HCT116 (cell line): ENCODE data around the gene PTGES2. TPM values are rescaled to one million over a fixed set of nuclear protein-coding genes. Genes with fewer than 3 reads are reported as not detected.

Source experiments
- ATAC-seq: fragments of 200-7000 bp; cut with Tn5 transposase; 2 replicates; pipeline ENCODE4 v1.9.1; 2020; ENCODE audit warnings: mild to moderate bottlenecking, moderate library complexity
- BruUV-seq: library from RNA; stranded (reverse); fragments of 400-500 nt; replicated peaks from 2 replicates; lab custom pipeline; 2021; lab: Mats Ljungman, UMichigan
- CTCF ChIA-PET: fragments of 300-600 bp; sonication (Branson Sonifier 250); formaldehyde crosslinking; loops from one replicate; lab custom pipeline; 2021; ENCODE audit warnings: antibody characterized with exemption; lab: Charles Lee
- POLR2A ChIA-PET: fragments of 300-600, 350-600 bp; sonication (Branson Sonifier 250); formaldehyde crosslinking; loops from one replicate; lab custom pipeline; 2021; ENCODE audit warnings: antibody characterized with exemption; lab: Charles Lee
- RAD21 ChIA-PET, 2 experiments: fragments of 300-600 bp; sonication (Branson Sonifier 250); formaldehyde crosslinking; loops; one replicate each; lab custom pipeline; 2023; ENCODE audit warnings: low total read pairs in 2 of 2; ENCODE audit not compliant: uncharacterized antibody in 2 of 2, unreplicated experiment in 2 of 2, low non-redundant PET in 1 of 2; lab: Charles Lee
- DNase-seq: peaks from one replicate; pipeline ENCODE4 v3.0.0-alpha.2; 2010; ENCODE audit warnings: low read depth, low spot score
- H2AFZ ChIP-seq: fragments of 200-600 bp; shearing (Covaris generic), sonication (generic); 2 replicates; pipeline ENCODE4 v1.6.1; 2017; ENCODE audit warnings: low read depth, mixed run types, mixed read lengths, antibody characterized with exemption, low read length; ENCODE audit not compliant: poor library complexity, severe bottlenecking
- H3K27ac ChIP-seq: 2 replicates; pipeline ENCODE4 v1.5.1; 2012; ENCODE audit warnings: low read depth, low read length
- H3K27me3 ChIP-seq: fragments of 200-600 bp; sonication (generic); 2 replicates; pipeline ENCODE4 v1.6.1; 2016; ENCODE audit warnings: mixed run types, low read length, mixed read lengths; ENCODE audit not compliant: insufficient read depth
- H3K36me3 ChIP-seq, 2 experiments: fragments of 200-500 bp in 1 of 2; fragments of 200-600 bp in 1 of 2; sonication (Bioruptor generic) in 1 of 2; sonication (generic) in 1 of 2; 2 replicates each; pipeline versions ENCODE4 v1.5.1 to v1.6.1; 2014 to 2016; ENCODE audit warnings: low read length in 2 of 2, inconsistent platforms in 1 of 2, mixed read lengths in 1 of 2, mixed run types in 1 of 2; ENCODE audit not compliant: insufficient read depth in 2 of 2, control insufficient read depth in 1 of 2
- H3K4me1 ChIP-seq, 2 experiments: fragments of 200-600 bp in 1 of 2; sonication (generic) in 1 of 2; 2 replicates each; pipeline versions ENCODE4 v1.5.1 to v1.6.1; 2012 to 2017; ENCODE audit warnings: low read length in 2 of 2, inconsistent platforms in 1 of 2, mild to moderate bottlenecking in 1 of 2, mixed read lengths in 1 of 2, mixed run types in 1 of 2, moderate library complexity in 1 of 2; ENCODE audit not compliant: insufficient read depth in 2 of 2, control insufficient read depth in 1 of 2
- H3K4me2 ChIP-seq: fragments of 200-600 bp; sonication (generic); 2 replicates; pipeline ENCODE4 v1.6.1; 2017; ENCODE audit warnings: mixed run types, low read length, mixed read lengths
- H3K4me3 ChIP-seq, 2 experiments: fragments of 200-600 bp in 1 of 2; sonication (generic) in 1 of 2; replicated peaks in 1 of 2; 2 replicates each; pipeline ENCODE4 v1.5.1; 2011 to 2016; ENCODE audit warnings: low read length in 2 of 2, control low read depth in 1 of 2, low read depth in 1 of 2, mild to moderate bottlenecking in 1 of 2, mixed read lengths in 1 of 2, mixed run types in 1 of 2
- H3K79me2 ChIP-seq: fragments of 200-600 bp; sonication (generic); 2 replicates; pipeline ENCODE4 v1.6.1; 2017; ENCODE audit warnings: mild to moderate bottlenecking, mixed run types, low read length, moderate library complexity, mixed read lengths; ENCODE audit not compliant: insufficient read depth
- H3K9ac ChIP-seq: fragments of 200-600 bp; sonication (generic); 2 replicates; pipeline ENCODE4 v1.6.1; 2016; ENCODE audit warnings: low read length, mixed read lengths
- H3K9me2 ChIP-seq: fragments of 200-600 bp; sonication (generic), shearing (Covaris generic); 2 replicates; pipeline ENCODE4 v1.6.1; 2017; ENCODE audit warnings: mixed run types, mild to moderate bottlenecking, moderate library complexity; ENCODE audit not compliant: insufficient read depth
- H3K9me3 ChIP-seq, 2 experiments: fragments of 200-500 bp in 1 of 2; fragments of 200-600 bp in 1 of 2; sonication (Bioruptor generic) in 1 of 2; sonication (generic) in 1 of 2; 2 replicates each; pipeline ENCODE4 v1.6.1; 2014 to 2017; ENCODE audit warnings: low read length in 2 of 2, mixed read lengths in 2 of 2, inconsistent platforms in 1 of 2, low read depth in 1 of 2, mild to moderate bottlenecking in 1 of 2, mixed run types in 1 of 2, moderate library complexity in 1 of 2; ENCODE audit not compliant: control insufficient read depth in 1 of 2, insufficient read depth in 1 of 2
- H4K20me1 ChIP-seq: fragments of 200-600 bp; sonication (generic), shearing (Covaris generic); 2 replicates; pipeline ENCODE4 v1.6.1; 2017; ENCODE audit warnings: mixed run types, mild to moderate bottlenecking, moderate library complexity; ENCODE audit not compliant: insufficient read depth
- EZH2phosphoT487 ChIP-seq: fragments of 200-600 bp; IDR thresholded peaks from 2 replicates; pipeline ENCODE4 v1.6.1; 2018; ENCODE audit warnings: antibody characterized with exemption, borderline replicate concordance
- YY1 ChIP-seq: IDR thresholded peaks from 2 replicates; pipeline ENCODE4 v1.6.1; 2011; ENCODE audit warnings: low read length, low read depth, moderate library complexity, mild to moderate bottlenecking; ENCODE audit not compliant: insufficient replicate concordance; ENCODE audit errors: extremely low read depth
- intact Hi-C: fragments of 100-400 bp; cut with micrococcal nuclease; formaldehyde crosslinking; loops from 2 replicates; pipeline ENCODE4 v1.10.0; 2022
- total RNA-seq: library from RNA; stranded (reverse); gene quantifications from one replicate; pipeline ENCODE4 v1.2.1, GENCODE V29; 2021; ENCODE audit not compliant: unreplicated experiment
- TF ChIP-seq, protein P1 (sequence below), 3 experiments: fragments of 200-600 bp in 1 of 3; sonication (generic) in 1 of 3; IDR thresholded peaks in 2 of 3; conservative IDR thresholded peaks in 1 of 3; 2 replicates each; pipeline ENCODE4 v1.5.1; 2012 to 2017; ENCODE audit warnings: low read depth in 2 of 3, low read length in 2 of 3, antibody characterized with exemption in 1 of 3, borderline replicate concordance in 1 of 3, control low read depth in 1 of 3, mild to moderate bottlenecking in 1 of 3, mixed read lengths in 1 of 3, mixed run types in 1 of 3, moderate library complexity in 1 of 3; ENCODE audit not compliant: insufficient read depth in 1 of 3

PTGES2 gene
- total RNA-seq, 1 experiment from 2014 or later = 148 TPM

DNA sequence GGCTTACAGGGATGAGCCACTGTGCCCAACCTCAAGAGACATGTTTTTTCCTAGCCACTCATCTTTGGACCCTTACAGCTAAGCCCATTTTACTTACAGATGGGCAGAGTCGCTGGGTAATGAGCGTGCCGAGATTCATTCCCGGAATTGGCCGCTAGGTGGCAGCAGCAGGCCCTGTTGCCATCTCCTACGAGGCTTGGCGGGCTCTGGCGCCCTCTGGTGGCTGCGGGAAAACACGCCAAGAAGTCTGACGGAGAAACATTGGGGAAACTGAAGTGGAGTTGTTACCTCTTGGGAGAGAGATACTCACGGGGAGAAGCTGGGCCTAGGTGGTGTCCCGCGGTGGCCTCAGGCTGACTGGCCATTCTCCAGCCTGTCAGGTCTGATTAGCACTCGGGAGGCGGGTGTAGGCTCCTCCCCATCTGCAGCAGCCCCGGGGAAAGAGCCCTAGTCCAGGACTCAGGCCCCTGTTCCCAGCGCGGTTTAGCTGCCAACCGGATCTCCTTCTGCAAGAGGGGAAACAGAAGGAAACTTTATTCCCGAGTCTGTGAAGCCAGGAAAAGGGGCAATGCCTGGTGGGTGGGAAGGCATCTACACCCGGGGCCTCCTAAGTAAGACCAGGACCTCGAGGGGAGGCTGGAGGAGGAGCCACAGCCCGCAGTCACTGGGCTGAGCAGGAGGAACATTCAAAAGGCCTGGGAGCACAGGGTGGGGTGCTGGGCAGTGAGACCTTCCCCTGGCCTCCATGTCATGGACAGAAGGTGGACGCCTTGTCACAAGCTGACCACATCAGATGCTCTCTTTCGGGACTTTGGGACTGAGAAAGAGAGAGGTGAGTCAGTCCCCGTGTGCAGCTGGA, 9.7 kb downstream of the PTGES2 start:
- H4K20me1 ChIP-seq = no peaks in the 10 kb centered on the region
- peaks cover 4 to 14% of the 10 kb centered on the region in 2 experiments; a peak in 3 of 4 replicates for H3K36me3 ChIP-seq
- CTCF ChIA-PET = interaction anchor here (0.5 to 1.8 kb wide), 30 partner anchors 8 to 347 kb away, joined by 3 to 14 read pairs (median 4); partner anchors contain the start of genes NAIF1, PIP5KL1, PTGES2 and SLC25A25
- H3K79me2 ChIP-seq = no peaks in the 10 kb centered on the region
- H3K9me3 ChIP-seq = no peaks in the 10 kb centered on the region
- peak; percentile 74 for DNase-seq
- H3K4me1 ChIP-seq = peaks cover 3 to 4% of the 10 kb centered on the region in 2 experiments; a peak in 3 of 4 replicates
- no peak overlapping the region for H3K9ac ChIP-seq
- intact Hi-C loops = loop anchor here (1.0 kb wide), 1 partner anchor 175 kb away; no protein-coding TSS in a partner anchor
- H2AFZ ChIP-seq = no peak overlapping the region
- RAD21 ChIA-PET = interaction anchor here in 1 of 2 experiments (0.6 to 0.9 kb wide), 2 partner anchors 20 to 186 kb away, joined by 4 read pairs; no protein-coding TSS in a partner anchor
- POLR2A ChIA-PET = no interaction called here
- TF ChIP-seq YY1 (peak; percentile 79), EZH2phosphoT487 (no peak)
- TF ChIP-seq, protein P1, sequence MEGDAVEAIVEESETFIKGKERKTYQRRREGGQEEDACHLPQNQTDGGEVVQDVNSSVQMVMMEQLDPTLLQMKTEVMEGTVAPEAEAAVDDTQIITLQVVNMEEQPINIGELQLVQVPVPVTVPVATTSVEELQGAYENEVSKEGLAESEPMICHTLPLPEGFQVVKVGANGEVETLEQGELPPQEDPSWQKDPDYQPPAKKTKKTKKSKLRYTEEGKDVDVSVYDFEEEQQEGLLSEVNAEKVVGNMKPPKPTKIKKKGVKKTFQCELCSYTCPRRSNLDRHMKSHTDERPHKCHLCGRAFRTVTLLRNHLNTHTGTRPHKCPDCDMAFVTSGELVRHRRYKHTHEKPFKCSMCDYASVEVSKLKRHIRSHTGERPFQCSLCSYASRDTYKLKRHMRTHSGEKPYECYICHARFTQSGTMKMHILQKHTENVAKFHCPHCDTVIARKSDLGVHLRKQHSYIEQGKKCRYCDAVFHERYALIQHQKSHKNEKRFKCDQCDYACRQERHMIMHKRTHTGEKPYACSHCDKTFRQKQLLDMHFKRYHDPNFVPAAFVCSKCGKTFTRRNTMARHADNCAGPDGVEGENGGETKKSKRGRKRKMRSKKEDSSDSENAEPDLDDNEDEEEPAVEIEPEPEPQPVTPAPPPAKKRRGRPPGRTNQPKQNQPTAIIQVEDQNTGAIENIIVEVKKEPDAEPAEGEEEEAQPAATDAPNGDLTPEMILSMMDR (IDR thresholded peaks at IDR 0.05 in 2 of 3, conservative IDR thresholded peaks at IDR 0.05 in 1 of 3; ENCODE audit: borderline replicate concordance in 1 of 3, insufficient read depth in 1 of 3, low read depth in 2 of 3, low read length in 2 of 3) = peak in 2 of 3 experiments; percentile 100; a peak in 4 of 6 replicates
- no peak overlapping the region for H3K27ac ChIP-seq
- peak; percentile 85 for ATAC-seq
- H3K27me3 ChIP-seq = no peaks in the 10 kb centered on the region
- H3K9me2 ChIP-seq = no peaks in the 10 kb centered on the region
- no peak overlapping the region for H3K4me3 ChIP-seq
- no peak overlapping the region for H3K4me2 ChIP-seq
- no TSS peak for BruUV-seq
